Breast epithelium (tissue), 3 donors: Measurements from ENCODE around the gene CACNA1E.

ENCODE experiments used
- POLR2A ChIP-seq: fragments of 450-650 bp; IDR thresholded peaks from one replicate; pipeline ENCODE4 v1.6.1; 2016; ENCODE audit warnings: antibody characterized with exemption, mild to moderate bottlenecking, moderate library complexity
- TF ChIP-seq, protein P1 (sequence below), 3 donors: fragments of 450-650 bp; IDR thresholded peaks; one replicate each; pipeline ENCODE4 v1.5.1; 2016 to 2017; ENCODE audit warnings: antibody characterized with exemption in 3 of 3, mild to moderate bottlenecking in 3 of 3, moderate library complexity in 3 of 3

DNA sequence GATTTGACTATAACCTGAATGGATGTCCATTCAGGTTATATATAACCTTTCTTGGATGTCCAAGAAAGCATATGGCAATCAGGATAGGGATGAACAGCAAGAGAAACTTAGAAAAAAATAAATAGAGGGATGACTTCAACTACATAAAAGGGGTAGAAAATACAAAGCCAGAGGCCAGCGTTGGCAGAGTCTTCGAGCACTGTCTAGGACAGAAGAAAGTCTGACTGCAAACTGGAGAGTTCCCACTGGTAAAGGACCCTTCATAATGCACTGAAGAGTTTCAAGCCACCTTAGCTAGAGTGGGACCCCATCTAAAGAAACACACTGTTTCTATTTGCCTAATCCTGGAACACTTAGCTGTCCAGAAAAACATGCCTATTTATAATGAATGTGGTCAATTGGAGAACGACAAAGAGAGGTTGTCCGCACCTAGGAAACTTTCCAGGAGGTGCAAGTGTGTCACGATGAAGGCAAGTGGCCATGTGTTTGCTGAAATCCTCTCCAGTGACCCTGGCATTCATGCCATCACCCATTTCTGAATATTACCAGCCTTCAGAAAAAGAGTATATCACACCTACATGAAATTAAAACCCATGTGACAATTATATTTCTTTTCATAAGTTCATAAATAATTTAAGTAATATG lies 362.8 kb downstream of the CACNA1E start:
- TF ChIP-seq, protein P1, sequence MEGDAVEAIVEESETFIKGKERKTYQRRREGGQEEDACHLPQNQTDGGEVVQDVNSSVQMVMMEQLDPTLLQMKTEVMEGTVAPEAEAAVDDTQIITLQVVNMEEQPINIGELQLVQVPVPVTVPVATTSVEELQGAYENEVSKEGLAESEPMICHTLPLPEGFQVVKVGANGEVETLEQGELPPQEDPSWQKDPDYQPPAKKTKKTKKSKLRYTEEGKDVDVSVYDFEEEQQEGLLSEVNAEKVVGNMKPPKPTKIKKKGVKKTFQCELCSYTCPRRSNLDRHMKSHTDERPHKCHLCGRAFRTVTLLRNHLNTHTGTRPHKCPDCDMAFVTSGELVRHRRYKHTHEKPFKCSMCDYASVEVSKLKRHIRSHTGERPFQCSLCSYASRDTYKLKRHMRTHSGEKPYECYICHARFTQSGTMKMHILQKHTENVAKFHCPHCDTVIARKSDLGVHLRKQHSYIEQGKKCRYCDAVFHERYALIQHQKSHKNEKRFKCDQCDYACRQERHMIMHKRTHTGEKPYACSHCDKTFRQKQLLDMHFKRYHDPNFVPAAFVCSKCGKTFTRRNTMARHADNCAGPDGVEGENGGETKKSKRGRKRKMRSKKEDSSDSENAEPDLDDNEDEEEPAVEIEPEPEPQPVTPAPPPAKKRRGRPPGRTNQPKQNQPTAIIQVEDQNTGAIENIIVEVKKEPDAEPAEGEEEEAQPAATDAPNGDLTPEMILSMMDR (IDR thresholded peaks at IDR 0.05), result no peak
- TF ChIP-seq POLR2A, result no peak
